Spleen (tissue), 7 donors: ENCODE results near the gene KLHDC4.

Experiments used
- CTCF ChIP-seq, 11 experiments: fragments of 200-600 bp in 7 of 11; fragments of 450-650 bp in 4 of 11; sonication (generic) in 4 of 11; IDR thresholded peaks in 8 of 11; conservative IDR thresholded peaks in 3 of 11; 1 replicate in 7 of 11; 2 replicates in 4 of 11; pipeline versions ENCODE4 v1.4.0 to v1.8.0; 2016 to 2021; ENCODE audit warnings: antibody characterized with exemption in 11 of 11, inconsistent platforms in 4 of 11, mild to moderate bottlenecking in 1 of 11
- POLR2A ChIP-seq, 3 donors: fragments of 450-650 bp; IDR thresholded peaks; one replicate each; pipeline ENCODE4 v1.5.1; 2017; ENCODE audit warnings: antibody characterized with exemption in 3 of 3, mild to moderate bottlenecking in 1 of 3
- POLR2AphosphoS5 ChIP-seq, 3 donors: sonication (generic); formaldehyde crosslinking; IDR thresholded peaks; one replicate each; pipeline ENCODE4 v1.5.1; 2017; ENCODE audit warnings: antibody characterized with exemption in 3 of 3
- donor health status: DM: no; HTN: no; CAD: no; lungs with moderate emphysema.
- donor health status: DM: no; HTN: no; CAD: no.
- donor health status: DM: no; HTN: no; CAD: no.

DNA sequence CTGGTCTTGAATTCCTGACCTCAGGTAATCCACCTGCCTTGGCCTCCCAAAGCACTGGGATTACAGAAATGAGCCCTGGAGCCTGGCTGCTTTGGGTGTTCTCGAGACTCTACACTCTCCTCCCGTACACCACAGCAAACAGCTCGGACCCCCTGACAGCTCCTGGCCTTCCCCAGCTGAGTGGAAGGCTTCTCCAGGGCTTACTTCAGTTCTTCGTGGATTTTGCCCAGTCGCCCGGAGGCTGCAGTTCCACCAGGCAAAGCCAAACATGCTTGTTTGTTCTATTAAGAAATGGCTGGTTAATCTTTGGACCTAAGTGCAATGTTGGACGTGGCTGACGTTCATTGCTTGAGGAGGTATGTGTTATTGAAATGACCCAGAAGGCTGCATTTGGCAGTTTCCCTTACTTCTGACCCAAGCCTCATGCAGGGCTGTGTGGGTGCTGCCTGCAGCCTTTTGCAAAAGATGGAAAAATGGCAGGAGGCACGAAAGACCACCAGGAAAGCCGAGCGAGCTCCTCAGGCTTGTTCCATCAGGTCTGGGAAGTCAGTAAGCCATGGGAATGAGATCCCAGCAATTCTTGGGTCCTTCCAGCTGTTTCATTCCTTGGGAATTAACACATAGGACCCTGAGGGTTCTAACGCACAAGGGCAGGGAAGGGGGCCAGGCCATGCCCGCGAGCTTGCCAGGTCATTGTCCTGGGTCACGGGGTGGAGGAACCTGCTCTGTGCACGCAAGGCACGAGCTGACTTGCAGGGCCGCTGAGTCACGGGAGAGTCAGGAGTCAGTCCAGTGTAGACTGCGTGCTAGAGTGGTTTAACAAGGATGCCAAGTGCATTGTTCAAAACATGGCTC, 23.9 kb upstream of the KLHDC4 start:
- no peak for TF ChIP-seq CTCF (IDR thresholded peaks at IDR 0.05 in 8 of 11, conservative IDR thresholded peaks at IDR 0.05 in 3 of 11)
- TF ChIP-seq POLR2A (IDR thresholded peaks at IDR 0.05) = no peak
- no peak for TF ChIP-seq POLR2AphosphoS5 (IDR thresholded peaks at IDR 0.05)
